SIG-M5 (cell line): ENCODE data around the gene CHST13.

Source experiments
- DNase-seq: peaks from one replicate; lab custom pipeline; 2025; lab: John Stamatoyannopoulos, UW

Gene CHST13

GRCh38 chr3:126487151-126487771 is 36.7 kb upstream of the CHST13 start:
- no peak for DNase-seq

GRCh38 chr3:126488185-126488584 is 35.8 kb upstream of the CHST13 start:
- no peak for DNase-seq

GRCh38 chr3:126488886-126489569 is 34.9 kb upstream of the CHST13 start:
- DNase-seq = no peak

GRCh38 chr3:126490619-126491018 is 33.3 kb upstream of the CHST13 start:
- no peak for DNase-seq

DNA sequence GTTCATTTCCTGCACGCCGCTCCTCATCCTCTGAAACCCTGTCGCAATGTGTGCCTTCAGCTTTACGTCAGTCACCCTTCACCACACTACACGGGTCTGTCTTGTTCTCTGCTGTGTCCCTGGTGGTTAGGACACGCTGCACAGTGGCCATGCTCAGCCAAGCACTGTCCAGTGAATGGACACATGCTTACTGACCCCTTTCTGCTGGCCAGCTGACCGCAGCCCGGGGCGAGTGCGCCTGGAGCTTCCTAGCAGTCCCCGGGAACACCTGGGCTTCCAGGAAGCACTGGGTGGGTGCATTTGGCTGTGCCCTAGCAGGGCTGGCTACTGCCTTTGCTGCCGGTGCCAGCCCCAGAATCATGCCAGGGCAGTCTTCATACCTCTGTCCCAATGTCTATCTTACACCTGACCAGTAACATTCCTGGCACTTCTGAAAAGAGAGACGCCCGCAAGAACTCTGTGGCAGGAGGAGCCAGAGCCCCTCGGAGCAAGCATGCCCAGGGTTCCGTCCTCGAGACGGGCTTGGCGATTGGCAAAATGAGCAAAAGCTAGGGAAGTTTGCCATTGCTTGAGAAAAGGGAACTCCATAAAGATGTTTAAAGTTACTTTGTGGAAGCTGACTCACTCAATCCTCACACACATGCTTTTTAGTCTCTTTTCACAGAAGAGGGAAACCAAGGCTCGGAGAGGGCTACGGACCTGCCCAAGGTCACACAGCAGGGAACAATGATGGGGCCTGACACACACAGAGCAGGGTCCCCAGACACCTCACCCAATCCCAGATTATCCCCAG is 32.5 kb upstream of the CHST13 start:
- DNase-seq = no peak

GRCh38 chr3:126493051-126493450 is 30.9 kb upstream of the CHST13 start:
- DNase-seq = no peak

DNA sequence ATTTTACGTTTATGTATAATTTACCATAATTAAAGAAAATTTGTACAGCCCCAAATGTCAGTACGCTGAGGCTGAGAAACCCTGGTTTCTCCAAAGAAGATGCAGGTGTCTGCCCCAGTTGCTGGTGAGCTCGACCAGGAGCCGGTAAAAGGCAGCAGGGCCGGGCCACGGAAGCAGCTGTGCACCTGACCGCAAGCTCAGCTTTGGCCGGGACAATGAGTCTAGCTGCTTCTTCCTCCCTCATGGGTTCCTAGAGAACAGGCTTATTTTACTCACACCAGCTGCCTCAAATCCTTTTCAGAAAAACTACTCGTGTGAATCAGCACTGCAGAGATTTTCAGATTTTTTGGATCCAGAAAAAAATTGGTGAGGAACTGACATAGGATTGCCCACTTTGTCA is 30.2 kb upstream of the CHST13 start:
- DNase-seq = no peak

GRCh38 chr3:126494204-126494969 is 29.6 kb upstream of the CHST13 start:
- DNase-seq = no peak

DNA sequence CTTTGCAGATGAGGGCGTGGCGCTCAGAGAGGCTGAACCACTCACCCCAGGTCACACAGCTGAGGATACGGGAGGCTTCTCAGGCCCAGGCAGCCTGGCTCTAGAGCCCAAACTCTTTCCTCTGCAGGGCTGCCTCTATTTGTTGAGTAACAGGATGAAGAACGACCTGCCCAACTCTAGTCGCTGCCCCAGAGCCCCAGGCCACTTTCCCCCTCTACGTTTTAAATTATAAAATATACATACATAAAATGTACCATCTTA is 29.1 kb upstream of the CHST13 start:
- no peak for DNase-seq

DNA sequence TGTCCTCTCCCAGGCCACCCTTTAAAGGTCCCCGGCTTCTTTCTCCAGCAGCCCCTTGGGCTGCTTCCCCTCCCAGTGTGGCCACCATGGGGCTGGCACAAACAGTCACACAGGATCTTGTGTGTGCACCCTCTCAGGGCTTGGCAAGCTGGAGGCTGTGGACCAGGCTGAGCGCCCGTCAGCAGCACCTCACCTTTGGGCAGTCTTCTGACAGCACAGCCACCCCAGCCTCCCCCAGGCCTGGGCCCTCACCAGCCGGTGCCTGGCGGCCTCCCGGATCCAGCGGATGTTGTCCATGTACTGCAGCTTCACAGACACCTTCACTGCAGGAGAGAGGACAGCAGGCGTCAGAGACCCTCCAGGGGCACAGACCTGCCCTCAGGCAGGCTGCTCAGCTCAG is 28.2 kb upstream of the CHST13 start:
- DNase-seq = no peak

DNA sequence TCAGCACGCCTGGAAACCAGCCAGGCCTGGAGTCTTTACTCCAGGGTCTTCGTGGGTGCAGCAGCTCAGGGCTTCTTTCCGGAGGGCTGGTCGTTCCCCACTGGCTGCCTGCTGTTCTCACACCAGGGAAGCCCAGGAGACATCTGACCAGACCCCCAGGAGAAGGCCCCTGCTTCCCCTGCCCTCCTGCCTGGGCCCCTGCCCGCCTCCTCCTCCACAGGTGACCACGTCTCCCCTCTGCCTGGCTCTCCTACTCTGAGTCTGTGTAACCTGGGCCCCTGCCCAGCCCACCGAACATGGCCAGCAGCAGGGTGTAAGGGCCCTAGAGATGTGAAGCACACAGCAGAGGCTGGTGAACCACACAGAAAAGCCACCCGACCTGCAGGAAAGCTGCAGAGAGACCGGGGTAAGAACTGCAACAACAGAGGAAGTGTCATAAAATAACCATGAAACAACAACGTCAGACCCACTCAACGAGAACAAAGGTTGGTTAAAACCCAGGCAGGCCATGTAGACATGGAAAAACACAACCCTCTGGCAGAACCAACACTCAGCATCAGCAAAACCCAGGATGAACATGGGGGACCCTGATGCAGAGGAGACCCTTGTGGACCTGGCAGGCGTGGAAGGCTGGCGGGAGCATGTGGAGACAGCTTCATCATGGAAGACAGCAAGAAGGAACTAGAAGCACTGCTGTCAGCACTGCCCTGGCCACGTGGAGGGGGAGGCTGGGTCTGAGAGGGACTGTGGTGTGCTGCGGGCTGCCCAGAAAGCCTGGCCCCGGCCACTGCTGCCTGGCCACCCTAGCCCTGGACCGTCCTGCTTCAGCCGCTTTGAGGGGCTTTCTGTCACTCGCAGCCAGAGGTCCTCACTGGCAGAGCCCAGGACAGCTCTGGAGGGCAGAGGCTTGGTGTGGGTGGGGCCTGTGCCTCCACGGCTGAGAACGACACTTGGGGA is 26.8 kb upstream of the CHST13 start:
- no peak for DNase-seq

DNA sequence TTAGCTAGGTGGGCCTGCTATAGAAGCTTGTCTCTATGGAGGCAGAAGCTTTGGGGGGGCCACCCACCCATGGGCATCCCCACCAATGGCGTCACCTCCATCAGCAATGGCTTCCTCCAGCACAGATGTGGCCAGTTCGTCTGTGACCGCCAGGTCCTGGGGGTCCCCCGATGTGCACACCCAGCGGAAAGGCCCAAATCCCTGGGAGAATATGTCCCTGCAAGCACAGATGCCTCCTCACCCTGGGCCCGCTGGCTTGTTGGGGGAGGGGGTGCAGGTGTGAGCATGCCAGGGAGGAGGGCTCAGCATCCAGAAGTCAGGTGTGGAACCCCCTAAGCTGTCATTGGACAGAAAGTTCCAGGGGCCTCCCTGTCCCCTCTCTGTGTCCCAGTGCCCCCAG is 26.0 kb upstream of the CHST13 start:
- no peak for DNase-seq

DNA sequence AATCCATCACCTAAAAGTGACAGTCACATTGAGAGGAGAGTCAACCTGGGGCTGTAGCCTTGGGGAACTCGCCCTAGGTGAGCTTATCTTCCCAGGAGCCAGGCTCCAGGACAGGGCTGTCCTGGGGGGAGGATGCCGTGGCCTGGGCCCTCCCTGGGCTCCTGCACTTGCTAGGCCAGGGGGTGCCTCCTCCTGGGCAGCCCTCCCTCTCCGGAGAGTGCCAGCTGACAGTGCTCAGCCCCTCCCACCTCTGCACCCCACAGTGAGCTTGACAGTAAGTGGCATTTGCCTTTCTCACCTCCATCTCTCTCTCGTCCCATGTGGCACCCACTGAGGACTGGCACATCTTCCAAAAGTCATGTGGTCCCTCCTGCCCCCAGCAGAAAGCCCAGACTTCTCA is 25.5 kb upstream of the CHST13 start:
- DNase-seq = no peak

DNA sequence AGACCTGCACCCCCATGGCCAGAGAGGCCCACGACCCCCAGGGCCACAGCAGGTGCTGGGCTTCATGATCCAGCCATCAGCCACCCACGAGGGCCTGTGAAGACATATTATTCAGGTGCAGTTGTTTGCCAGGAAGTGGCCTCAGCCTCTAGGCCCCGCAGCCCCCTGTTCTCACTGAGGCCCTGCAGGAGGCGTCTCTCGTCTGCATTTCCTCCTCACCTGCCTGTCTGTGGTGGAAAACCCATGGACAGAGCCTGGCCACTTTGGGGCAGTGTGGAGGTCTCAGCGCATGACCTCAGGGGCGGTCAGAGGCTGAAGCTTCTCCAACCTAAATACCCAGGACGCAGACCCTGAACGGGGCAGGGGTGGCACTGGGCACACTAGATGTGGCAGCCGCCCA is 25.0 kb upstream of the CHST13 start:
- DNase-seq = no peak

DNA sequence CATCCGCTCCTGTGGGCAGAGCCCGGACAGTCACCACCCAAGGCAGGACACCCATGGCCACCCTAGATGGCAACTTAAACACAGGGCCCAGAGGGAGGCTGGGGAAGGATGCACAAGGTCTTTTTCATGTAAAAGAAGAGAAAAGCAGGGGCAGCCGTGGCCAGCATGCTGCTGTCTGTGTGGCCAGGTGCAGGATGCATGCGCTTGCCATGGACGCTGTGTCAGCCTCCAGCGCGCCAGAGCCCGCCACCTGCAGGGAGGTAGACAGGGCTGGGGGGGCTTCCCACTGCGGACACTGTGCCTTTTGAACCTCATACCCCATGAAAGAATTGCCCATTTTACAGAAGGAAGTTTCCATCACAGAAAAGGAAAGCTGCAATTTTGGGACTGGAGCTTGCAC is 24.6 kb upstream of the CHST13 start:
- DNase-seq = no peak

GRCh38 chr3:126500016-126500415 is 23.9 kb upstream of the CHST13 start:
- no peak for DNase-seq

- no peak for DNase-seq
These were observed 22.9 kb upstream of the CHST13 start for GRCh38 chr3:126501054-126501453.

- DNase-seq = no peak
These were observed 22.2 kb upstream of the CHST13 start for GRCh38 chr3:126501736-126502135.

DNA sequence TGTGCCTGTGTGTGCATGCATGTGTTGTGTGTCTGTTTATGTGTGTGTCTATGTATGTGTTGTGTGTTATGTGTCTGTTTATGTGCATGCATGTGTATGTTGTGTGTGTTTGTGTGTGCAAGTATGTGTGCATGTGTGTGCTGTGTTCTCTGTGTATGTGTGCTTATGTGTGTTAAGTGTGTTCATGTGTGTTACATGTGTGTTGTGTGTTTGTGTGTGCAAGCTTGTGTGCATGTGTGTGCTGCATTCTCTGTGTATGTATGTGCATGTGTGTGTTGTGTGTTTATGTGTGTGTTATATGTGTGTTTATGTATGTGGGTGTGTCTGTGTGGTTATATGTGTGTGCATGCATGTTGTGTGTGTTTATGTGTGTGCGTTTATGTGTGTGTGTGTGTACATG is 21.3 kb upstream of the CHST13 start:
- no peak for DNase-seq

- DNase-seq = no peak
These were observed 20.3 kb upstream of the CHST13 start for GRCh38 chr3:126503701-126504100.

GRCh38 chr3:126507886-126508285 is 16.1 kb upstream of the CHST13 start:
- DNase-seq = no peak

DNA sequence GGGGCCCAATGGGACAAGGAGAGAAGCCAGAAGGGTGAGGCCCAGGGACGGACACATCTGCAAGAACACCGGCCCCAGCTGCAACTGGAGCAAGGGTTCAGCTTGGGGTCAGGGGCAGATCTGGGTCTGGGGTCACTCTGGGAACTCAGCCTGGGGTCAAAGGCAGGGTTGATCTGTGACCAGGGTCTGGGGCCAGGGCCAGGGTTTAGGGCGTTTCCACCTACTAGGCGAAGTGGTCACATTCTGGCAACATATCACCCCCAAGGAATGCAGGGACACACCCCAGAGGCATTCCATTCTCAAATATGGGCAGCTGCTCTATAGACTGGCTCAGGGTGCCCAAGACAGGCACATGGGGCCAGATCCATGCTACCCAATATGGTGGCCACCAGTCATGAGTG is 15.4 kb upstream of the CHST13 start:
- DNase-seq = no peak
